Neuronal stem cell (in vitro differentiated cells): ENCODE data around the gene WNT9B.

Source experiments
- DNase-seq: peaks from one replicate; pipeline ENCODE4 v3.0.0-alpha.2; 2013; ENCODE audit warnings: low spot score
- H2AFZ ChIP-seq: one replicate; pipeline ENCODE4 v1.6.1; 2013; ENCODE audit warnings: mild to moderate bottlenecking, low read length, inconsistent platforms
- H2AK5ac ChIP-seq: 2 replicates; pipeline ENCODE4 v1.6.1; 2013; ENCODE audit warnings: low read depth, mild to moderate bottlenecking, inconsistent platforms, low read length, moderate library complexity, mixed read lengths
- H2BK120ac ChIP-seq: 2 replicates; pipeline ENCODE4 v1.6.1; 2013; ENCODE audit warnings: low read depth, mild to moderate bottlenecking, inconsistent platforms, low read length, moderate library complexity, mixed read lengths
- H2BK12ac ChIP-seq: one replicate; pipeline ENCODE4 v1.6.1; 2013; ENCODE audit warnings: low read length, inconsistent platforms
- H2BK15ac ChIP-seq: 2 replicates; pipeline ENCODE4 v1.6.1; 2013; ENCODE audit warnings: mild to moderate bottlenecking, low read length, inconsistent platforms, mixed read lengths
- H2BK5ac ChIP-seq: one replicate; pipeline ENCODE4 v1.6.1; 2013; ENCODE audit warnings: inconsistent platforms, mild to moderate bottlenecking, low read length, moderate library complexity
- H3K14ac ChIP-seq: one replicate; pipeline ENCODE4 v1.6.1; 2013; ENCODE audit warnings: low read length, inconsistent platforms
- H3K18ac ChIP-seq: 2 replicates; pipeline ENCODE4 v1.6.1; 2013; ENCODE audit warnings: low read length, inconsistent platforms
- H3K23ac ChIP-seq: 2 replicates; pipeline ENCODE4 v1.6.1; 2013; ENCODE audit warnings: low read depth, mild to moderate bottlenecking, mixed read lengths, low read length, inconsistent platforms; ENCODE audit not compliant: poor library complexity
- H3K27ac ChIP-seq: replicated peaks from 3 replicates; pipeline ENCODE4 v1.5.1; 2013; ENCODE audit warnings: low read length, inconsistent platforms
- H3K27me3 ChIP-seq, 3 experiments: 2 replicates each; pipeline ENCODE4 v1.6.1; 2013; ENCODE audit warnings: low read length in 3 of 3, mild to moderate bottlenecking in 2 of 3, inconsistent platforms in 1 of 3, low read depth in 1 of 3, mixed read lengths in 1 of 3, moderate library complexity in 1 of 3; ENCODE audit not compliant: control insufficient read depth in 3 of 3, insufficient read depth in 3 of 3
- H3K36me3 ChIP-seq, 2 donors: replicated peaks in 1 of 2; 2 replicates each; pipeline ENCODE4 v1.6.1; 2013; ENCODE audit warnings: low read length in 2 of 2; ENCODE audit not compliant: control insufficient read depth in 2 of 2, insufficient read depth in 2 of 2
- H3K4ac ChIP-seq: 2 replicates; pipeline ENCODE4 v1.6.1; 2013; ENCODE audit warnings: inconsistent platforms, mild to moderate bottlenecking, low read length, moderate library complexity
- H3K4me1 ChIP-seq, 2 donors: 1 replicate in 1 of 2; 2 replicates in 1 of 2; pipeline ENCODE4 v1.6.1; 2013; ENCODE audit warnings: low read length in 2 of 2, low read depth in 1 of 2; ENCODE audit not compliant: control insufficient read depth in 2 of 2, insufficient read depth in 1 of 2
- H3K4me2 ChIP-seq: one replicate; pipeline ENCODE4 v1.6.1; 2013; ENCODE audit warnings: mild to moderate bottlenecking, low read length, inconsistent platforms; ENCODE audit not compliant: insufficient read depth, poor library complexity, severe bottlenecking
- H3K4me3 ChIP-seq, 2 donors: 2 replicates each; pipeline ENCODE4 v1.5.1; 2013; ENCODE audit warnings: low read length in 2 of 2, mild to moderate bottlenecking in 2 of 2, inconsistent platforms in 1 of 2, moderate library complexity in 1 of 2
- H3K79me1 ChIP-seq: one replicate; pipeline ENCODE4 v1.6.1; 2013; ENCODE audit warnings: low read depth, mild to moderate bottlenecking, inconsistent platforms, low read length, moderate library complexity
- H3K9ac ChIP-seq: one replicate; pipeline ENCODE4 v1.6.1; 2013; ENCODE audit warnings: mild to moderate bottlenecking, low read depth, low read length, inconsistent platforms; ENCODE audit not compliant: poor library complexity
- H3K9me3 ChIP-seq, 2 donors: replicated peaks in 1 of 2; 2 replicates each; pipeline versions ENCODE3 to v1.6.1; 2013; ENCODE audit warnings: low read length in 2 of 2, mild to moderate bottlenecking in 2 of 2, inconsistent platforms in 1 of 2, low read depth in 1 of 2, mixed read lengths in 1 of 2, moderate library complexity in 1 of 2; ENCODE audit not compliant: control insufficient read depth in 2 of 2, insufficient read depth in 1 of 2
- H4K8ac ChIP-seq: one replicate; pipeline ENCODE4 v1.6.1; 2013; ENCODE audit warnings: low read depth, mild to moderate bottlenecking, inconsistent platforms, low read length, moderate library complexity
- H4K91ac ChIP-seq: one replicate; pipeline ENCODE4 v1.6.1; 2013; ENCODE audit warnings: low read length, low read depth, mild to moderate bottlenecking, inconsistent platforms; ENCODE audit not compliant: poor library complexity
- WGBS, 2 donors: extraction: QIAGEN DNeasy Blood & Tissue Kit; methylation state at CpG; one replicate each; pipeline ENCODE4 v1.1.7; 2013; ENCODE audit warnings: missing lambda C conversion rate in 2 of 2, mixed read lengths in 1 of 2; ENCODE audit not compliant: insufficient read length in 2 of 2, insufficient replicate concordance in 1 of 2; ENCODE audit errors: extremely low coverage in 2 of 2; 5-methylcytosine and 5-hydroxymethylcytosine counted together

The WNT9B gene

GRCh38 chr17:46868689-46869187, 17.4 kb downstream of the WNT9B start:
- Histone ChIP-seq H3K23ac (no peak overlapping the region), H2BK5ac (no peak overlapping the region), H3K27ac (no peak overlapping the region), H3K14ac (no peak overlapping the region), H3K4me2 (no peak overlapping the region), H3K4me1 (peaks cover 0 to 1% of the 10 kb centered on the region in 2 donors), H4K91ac (no peak overlapping the region), H3K18ac (no peak overlapping the region), H2BK15ac (no peak overlapping the region), H2AK5ac (no peak overlapping the region), H2AFZ (no peak overlapping the region), H2BK12ac (no peak overlapping the region), H3K4ac (no peak overlapping the region), H3K4me3 (no peak overlapping the region), H2BK120ac (no peak overlapping the region), H3K27me3 (peaks cover 0 to 2% (median 0%) of the 10 kb centered on the region in 3 experiments), H3K79me1 (no peaks in the 10 kb centered on the region), H4K8ac (no peak overlapping the region), H3K36me3 (no peaks in the 10 kb centered on the region), H3K9me3 (no peaks in the 10 kb centered on the region), H3K9ac (no peak overlapping the region)
- WGBS, 2 donors = no CpG with 5 or more reads among the region's 6 CpGs
- DNase-seq = no peak

GRCh38 chr17:46869296-46869695, 17.9 kb downstream of the WNT9B start:
- H3K4me3 ChIP-seq = no peak overlapping the region
- H2AK5ac ChIP-seq = no peak overlapping the region
- no peak for DNase-seq
- H3K4ac ChIP-seq = no peak overlapping the region
- H3K36me3 ChIP-seq = no peaks in the 10 kb centered on the region
- H4K8ac ChIP-seq = no peak overlapping the region
- no peaks in the 10 kb centered on the region for H3K79me1 ChIP-seq
- no peak overlapping the region for H4K91ac ChIP-seq
- H2BK5ac ChIP-seq = no peak overlapping the region
- no peak overlapping the region for H2BK120ac ChIP-seq
- H3K9me3 ChIP-seq = no peaks in the 10 kb centered on the region
- no peak overlapping the region for H3K18ac ChIP-seq
- H2BK15ac ChIP-seq = no peak overlapping the region
- no peak overlapping the region for H3K9ac ChIP-seq
- H3K4me2 ChIP-seq = no peak overlapping the region
- no peak overlapping the region for H3K27ac ChIP-seq
- H3K14ac ChIP-seq = no peak overlapping the region
- H3K4me1 ChIP-seq = peaks cover 0 to 1% of the 10 kb centered on the region in 2 donors
- no CpG with 5 or more reads among the region's 7 CpGs for WGBS, 2 donors
- no peak overlapping the region for H2AFZ ChIP-seq
- no peak overlapping the region for H2BK12ac ChIP-seq
- H3K23ac ChIP-seq = no peak overlapping the region
- H3K27me3 ChIP-seq = peaks cover 0 to 2% (median 0%) of the 10 kb centered on the region in 3 experiments

GRCh38 chr17:46869975-46870803, 18.8 kb downstream of the WNT9B start:
- Histone ChIP-seq H3K18ac (no peak overlapping the region), H4K91ac (no peak overlapping the region), H2BK15ac (no peak overlapping the region), H2BK12ac (no peak overlapping the region), H2BK120ac (no peak overlapping the region), H4K8ac (no peak overlapping the region), H3K9ac (no peak overlapping the region), H3K27me3 (peaks cover 0 to 2% (median 0%) of the 10 kb centered on the region in 3 experiments), H3K4me1 (peaks cover 0 to 1% of the 10 kb centered on the region in 2 donors), H3K4me3 (no peak overlapping the region), H2AK5ac (no peak overlapping the region), H3K79me1 (no peaks in the 10 kb centered on the region), H2AFZ (no peak overlapping the region), H3K4me2 (no peak overlapping the region), H3K4ac (no peak overlapping the region), H3K23ac (no peak overlapping the region), H3K36me3 (no peaks in the 10 kb centered on the region), H3K9me3 (no peaks in the 10 kb centered on the region), H3K27ac (no peak overlapping the region), H3K14ac (no peak overlapping the region), H2BK5ac (no peak overlapping the region)
- no peak for DNase-seq
- WGBS, 2 donors = no CpG with 5 or more reads among the region's 9 CpGs

GRCh38 chr17:46872421-46872820, 21.0 kb downstream of the WNT9B start:
- no peak overlapping the region for H3K4me3 ChIP-seq
- no peak overlapping the region for H4K8ac ChIP-seq
- H4K91ac ChIP-seq = no peak overlapping the region
- peak overlapping the region; percentile 75 for H2BK12ac ChIP-seq
- no CpG with 5 or more reads among the region's 16 CpGs for WGBS, 2 donors
- no peak overlapping the region for H3K4me2 ChIP-seq
- H3K9me3 ChIP-seq = no peaks in the 10 kb centered on the region
- no peak overlapping the region for H2BK15ac ChIP-seq
- no peak overlapping the region for H3K9ac ChIP-seq
- H2AFZ ChIP-seq = no peak overlapping the region
- H3K4me1 ChIP-seq = peaks cover 0 to 1% of the 10 kb centered on the region in 2 donors
- no peak overlapping the region for H3K14ac ChIP-seq
- H3K36me3 ChIP-seq = no peaks in the 10 kb centered on the region
- no peak overlapping the region for H2BK5ac ChIP-seq
- peaks cover 0 to 2% (median 0%) of the 10 kb centered on the region in 3 experiments for H3K27me3 ChIP-seq
- H3K23ac ChIP-seq = peak overlapping the region; percentile 78
- H3K27ac ChIP-seq = no peak overlapping the region
- H3K18ac ChIP-seq = peak overlapping the region; percentile 42
- H3K79me1 ChIP-seq = no peaks in the 10 kb centered on the region
- no peak for DNase-seq
- H3K4ac ChIP-seq = no peak overlapping the region
- peak overlapping the region; percentile 82 for H2AK5ac ChIP-seq
- no peak overlapping the region for H2BK120ac ChIP-seq
